T-helper 1 cell treated with Interleukin-12 subunit alpha and Interleukin-12 subunit beta and Interleukin-4 antibody, amounts not matched to agents 30 μg/mL and 1 μg/mL, for 36 hours (primary cell): ENCODE measurements around the gene MYCN.
"Not testable (repeated sequence)": the region's sequence is repeated elsewhere in the genome, so short reads cannot be mapped to it uniquely, and the experiment has no call there.

ENCODE experiments used
- H3K27ac Mint-ChIP-seq: one replicate; pipeline ENCODE4 v1.8.0; 2021; ENCODE audit warnings: mild to moderate bottlenecking, mixed read lengths
- H3K27me3 Mint-ChIP-seq: one replicate; pipeline ENCODE4 v1.8.0; 2021; ENCODE audit warnings: low read depth, mixed read lengths
- H3K36me3 Mint-ChIP-seq: one replicate; pipeline ENCODE4 v1.8.0; 2021; ENCODE audit warnings: low read depth, mixed read lengths
- H3K4me1 Mint-ChIP-seq: one replicate; pipeline ENCODE4 v1.8.0; 2021; ENCODE audit warnings: low read depth, mixed read lengths
- H3K4me3 Mint-ChIP-seq: one replicate; pipeline ENCODE4 v1.8.0; 2021; ENCODE audit warnings: mild to moderate bottlenecking, moderate library complexity, mixed read lengths
- H3K9me3 Mint-ChIP-seq: one replicate; pipeline ENCODE4 v1.8.0; 2021; ENCODE audit warnings: mixed read lengths

MYCN gene

GRCh38 chr2:15941481-15941850 is 1.1 kb downstream of the MYCN start:
- Mint-ChIP-seq H3K27ac (no peak overlapping the region), H3K4me3 (no peak overlapping the region), H3K4me1 (no peaks in the 10 kb centered on the region), H3K27me3 (peaks cover 79% of the 10 kb centered on the region), H3K36me3 (no peaks in the 10 kb centered on the region), H3K9me3 (no peaks in the 10 kb centered on the region)

GRCh38 chr2:15941871-15942710 is 1.7 kb downstream of the MYCN start:
- no peaks in the 10 kb centered on the region for H3K4me1 Mint-ChIP-seq

GRCh38 chr2:15942711-15943345 is 2.5 kb downstream of the MYCN start:
- H3K27me3 Mint-ChIP-seq: peaks cover 67% of the 10 kb centered on the region
- H3K36me3 Mint-ChIP-seq: no peaks in the 10 kb centered on the region
- no peaks in the 10 kb centered on the region for H3K9me3 Mint-ChIP-seq
- no peak overlapping the region for H3K27ac Mint-ChIP-seq
- H3K4me3 Mint-ChIP-seq: no peak overlapping the region
- no peaks in the 10 kb centered on the region for H3K4me1 Mint-ChIP-seq

More at GRCh38 chr2:15941871-15942710, 1.7 kb downstream of the MYCN start:
- Mint-ChIP-seq H3K27me3 (peaks cover 72% of the 10 kb centered on the region), H3K27ac (no peak overlapping the region), H3K9me3 (no peaks in the 10 kb centered on the region), H3K4me3 (no peak overlapping the region), H3K36me3 (no peaks in the 10 kb centered on the region)

GRCh38 chr2:15943378-15944280 is 3.3 kb downstream of the MYCN start:
- Mint-ChIP-seq H3K27ac (no peak overlapping the region), H3K36me3 (no peaks in the 10 kb centered on the region), H3K4me1 (no peaks in the 10 kb centered on the region), H3K27me3 (peaks cover 60% of the 10 kb centered on the region), H3K4me3 (no peak overlapping the region), H3K9me3 (no peaks in the 10 kb centered on the region)

- H3K36me3 Mint-ChIP-seq: no peaks in the 10 kb centered on the region
- peaks cover 52% of the 10 kb centered on the region for H3K27me3 Mint-ChIP-seq
- no peak overlapping the region for H3K27ac Mint-ChIP-seq
- no peaks in the 10 kb centered on the region for H3K4me1 Mint-ChIP-seq
- no peak overlapping the region for H3K4me3 Mint-ChIP-seq
- no peaks in the 10 kb centered on the region for H3K9me3 Mint-ChIP-seq
Measured at GRCh38 chr2:15944325-15945017, 4.1 kb downstream of the MYCN start.

GRCh38 chr2:15945909-15946705 is 5.8 kb downstream of the MYCN start:
- Mint-ChIP-seq H3K4me1 (no peaks in the 10 kb centered on the region), H3K27me3 (peaks cover 38% of the 10 kb centered on the region), H3K36me3 (no peaks in the 10 kb centered on the region), H3K27ac (no peak overlapping the region), H3K4me3 (no peak overlapping the region), H3K9me3 (no peaks in the 10 kb centered on the region)

- H3K36me3 Mint-ChIP-seq: no peaks in the 10 kb centered on the region
- H3K27me3 Mint-ChIP-seq: peaks cover 32% of the 10 kb centered on the region
- no peak overlapping the region for H3K27ac Mint-ChIP-seq
- no peaks in the 10 kb centered on the region for H3K4me1 Mint-ChIP-seq
- H3K4me3 Mint-ChIP-seq: no peak overlapping the region
- H3K9me3 Mint-ChIP-seq: no peaks in the 10 kb centered on the region
Measured at GRCh38 chr2:15946983-15947382, 6.6 kb downstream of the MYCN start.

DNA sequence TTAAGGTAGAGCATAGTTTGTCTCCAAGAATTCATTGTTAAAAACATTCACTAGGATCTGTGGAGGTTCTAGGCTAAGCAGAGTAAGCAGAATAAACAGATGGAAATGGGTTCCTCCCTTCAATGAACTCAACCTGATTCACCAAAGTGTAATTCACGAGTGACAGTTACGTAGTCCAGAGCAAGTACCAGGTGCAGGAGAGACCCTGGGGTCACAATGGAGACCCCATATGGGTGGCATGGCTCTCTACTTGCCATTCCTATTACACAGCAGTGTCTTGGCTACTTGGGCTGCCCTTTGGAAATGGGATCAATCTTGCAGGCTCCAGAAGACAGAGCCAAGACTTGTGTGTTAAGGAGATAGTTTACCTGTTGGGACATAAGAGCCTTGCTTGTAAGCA is 7.1 kb downstream of the MYCN start:
- Mint-ChIP-seq H3K36me3 (no peaks in the 10 kb centered on the region), H3K27me3 (peaks cover 30% of the 10 kb centered on the region), H3K9me3 (no peaks in the 10 kb centered on the region), H3K4me1 (no peaks in the 10 kb centered on the region), H3K4me3 (no peak overlapping the region), H3K27ac (no peak overlapping the region)

DNA sequence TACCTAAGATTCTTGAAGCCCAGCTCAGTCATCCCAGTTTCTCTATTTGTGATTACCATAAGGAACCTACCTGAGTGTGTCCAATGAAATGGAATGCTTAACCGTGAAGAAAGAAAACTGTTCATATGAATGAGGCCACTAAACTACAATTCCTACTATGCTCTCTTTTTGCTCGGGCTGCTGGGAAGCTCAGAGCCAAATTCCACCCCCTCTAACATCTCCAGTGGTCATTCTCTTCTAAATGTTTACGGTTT is 8.3 kb downstream of the MYCN start:
- H3K27ac Mint-ChIP-seq: no peak overlapping the region
- peaks cover 20% of the 10 kb centered on the region for H3K27me3 Mint-ChIP-seq
- H3K4me1 Mint-ChIP-seq: no peaks in the 10 kb centered on the region
- no peaks in the 10 kb centered on the region for H3K36me3 Mint-ChIP-seq
- H3K4me3 Mint-ChIP-seq: no peak overlapping the region
- no peaks in the 10 kb centered on the region for H3K9me3 Mint-ChIP-seq

DNA sequence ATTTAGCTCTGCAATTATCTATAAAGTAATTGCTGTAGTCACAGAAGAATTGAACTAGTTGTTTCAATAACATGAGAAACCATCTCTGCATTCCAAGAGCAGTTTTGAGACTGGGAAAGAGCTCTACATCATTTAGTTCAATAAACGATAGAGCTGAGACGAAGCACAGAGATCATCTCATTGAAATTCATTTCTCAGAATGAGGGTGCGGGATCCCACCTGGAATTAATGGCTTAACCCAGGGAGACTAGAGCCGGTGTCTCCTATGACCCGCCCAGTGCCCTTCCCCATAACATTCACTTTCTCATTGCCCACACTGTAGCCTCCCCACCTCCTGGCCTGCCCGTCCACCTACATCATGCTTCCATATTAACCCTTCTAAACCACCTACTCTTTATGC is 8.8 kb downstream of the MYCN start:
- H3K36me3 Mint-ChIP-seq: no peaks in the 10 kb centered on the region
- H3K27ac Mint-ChIP-seq: no peak overlapping the region
- no peaks in the 10 kb centered on the region for H3K9me3 Mint-ChIP-seq
- H3K27me3 Mint-ChIP-seq: peaks cover 15% of the 10 kb centered on the region
- H3K4me3 Mint-ChIP-seq: no peak overlapping the region
- H3K4me1 Mint-ChIP-seq: no peaks in the 10 kb centered on the region

- Mint-ChIP-seq H3K27me3 (peaks cover 10% of the 10 kb centered on the region), H3K4me3 (no peak overlapping the region)
Measured at GRCh38 chr2:15949551-15949950, 9.2 kb downstream of the MYCN start.

DNA sequence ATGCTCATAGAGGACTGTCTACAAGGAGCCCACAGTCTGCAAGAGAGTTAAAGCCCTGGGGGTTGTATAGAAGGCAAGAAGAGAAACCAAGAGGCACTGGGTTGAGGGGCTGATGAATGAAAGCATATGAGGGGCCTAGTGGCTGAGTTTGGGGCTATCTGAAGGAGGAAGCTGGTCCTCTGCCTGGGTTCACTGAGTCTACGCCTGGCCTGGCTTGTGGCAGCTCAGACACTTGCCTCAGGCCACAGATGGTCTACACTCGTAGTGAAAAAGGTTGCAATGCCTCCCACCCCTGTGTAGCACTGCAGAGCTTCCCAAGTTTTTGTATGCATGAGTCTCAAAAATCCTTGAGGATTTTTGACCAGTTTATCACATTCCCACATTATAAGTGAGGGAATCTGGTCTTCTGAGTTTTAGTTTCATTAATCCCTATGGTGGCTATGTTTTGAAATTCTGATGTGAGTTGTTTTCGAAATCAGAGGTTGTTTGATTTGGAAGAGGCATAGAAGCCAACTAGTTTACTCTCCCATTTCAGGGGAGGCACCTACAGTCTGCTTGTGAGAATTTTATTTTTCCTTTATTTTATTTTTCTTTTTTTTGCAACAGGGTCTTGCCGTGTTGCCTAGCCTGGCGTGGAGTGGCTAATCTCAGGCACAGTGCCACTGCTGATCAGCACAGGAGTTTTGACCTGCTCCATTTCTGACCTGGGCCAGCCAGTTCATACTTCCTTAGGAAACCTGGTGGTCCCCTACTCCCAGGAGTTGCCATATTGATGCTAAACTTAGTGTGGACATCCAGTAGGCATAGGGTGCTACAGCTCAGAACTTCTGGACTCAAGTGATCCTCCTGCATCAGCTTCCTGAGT is 10.0 kb downstream of the MYCN start:
- Mint-ChIP-seq H3K4me3 (no peak overlapping the region), H3K27me3 (peaks cover 3% of the 10 kb centered on the region), H3K36me3 (no peaks in the 10 kb centered on the region), H3K4me1 (no peaks in the 10 kb centered on the region), H3K9me3 (no peaks in the 10 kb centered on the region), H3K27ac (no peak overlapping the region)

More at GRCh38 chr2:15949551-15949950, 9.2 kb downstream of the MYCN start:
- Mint-ChIP-seq H3K9me3 (no peaks in the 10 kb centered on the region), H3K36me3 (no peaks in the 10 kb centered on the region), H3K4me1 (no peaks in the 10 kb centered on the region), H3K27ac (no peak overlapping the region)

GRCh38 chr2:15951936-15952335 is 11.6 kb downstream of the MYCN start:
- H3K4me1 Mint-ChIP-seq, H3K4me3 Mint-ChIP-seq, H3K9me3 Mint-ChIP-seq, H3K36me3 Mint-ChIP-seq, H3K27me3 Mint-ChIP-seq, H3K27ac Mint-ChIP-seq: not testable (repeated sequence)
